H1 (cell line): ENCODE data around the gene TIAM2. TPM values are rescaled to one million over a fixed set of nuclear protein-coding genes. Genes with fewer than 3 reads are reported as not detected.

Experiments
- CHD1 ChIP-seq: IDR thresholded peaks from 2 replicates; pipeline ENCODE4 v1.6.1; 2012; ENCODE audit warnings: low read depth, low read length, improper control_type of control experiment
- POLR2A ChIP-seq, 2 experiments: IDR thresholded peaks; 1 replicate in 1 of 2; 2 replicates in 1 of 2; pipeline ENCODE4 v1.6.1; 2011; ENCODE audit warnings: low read depth in 2 of 2, low read length in 2 of 2, mild to moderate bottlenecking in 2 of 2; ENCODE audit errors: control extremely low read depth in 1 of 2
- TEAD4 ChIP-seq: IDR thresholded peaks from 2 replicates; pipeline ENCODE4 v1.6.1; 2012; ENCODE audit warnings: low read depth, low read length, inconsistent platforms, mixed read lengths
- polyA plus RNA-seq, 7 experiments: library from polyadenylated mRNA; depleted of rRNA in 3 of 7; stranded (reverse) in 5 of 7; unstranded in 2 of 7; fragments of >200 nt in 5 of 7; fragments of 200-250 nt in 2 of 7; gene quantifications; 1 replicate in 5 of 7; 2 replicates in 1 of 7; 4 replicates in 1 of 7; pipeline versions ENCODE4 v1.2.1 to v1.2.3, GENCODE V29; 2011 to 2013; ENCODE audit warnings: missing spikeins in 2 of 7, mixed read lengths in 2 of 7
- total RNA-seq: library from RNA; stranded (reverse); fragmentation: NEBNext Ultra II Directional; extraction: Animal tissue kit (Norgen Biotek cat#: 25700); gene quantifications from 2 replicates; pipeline ENCODE4 v1.2.1, GENCODE V29; 2021

The TIAM2 gene
- total and polyA plus RNA-seq, 2 of the 8 experiments (the other 6 are each of a cell fraction or from before 2014, with no cell fraction given), result 7.4 to 23.9 TPM

DNA sequence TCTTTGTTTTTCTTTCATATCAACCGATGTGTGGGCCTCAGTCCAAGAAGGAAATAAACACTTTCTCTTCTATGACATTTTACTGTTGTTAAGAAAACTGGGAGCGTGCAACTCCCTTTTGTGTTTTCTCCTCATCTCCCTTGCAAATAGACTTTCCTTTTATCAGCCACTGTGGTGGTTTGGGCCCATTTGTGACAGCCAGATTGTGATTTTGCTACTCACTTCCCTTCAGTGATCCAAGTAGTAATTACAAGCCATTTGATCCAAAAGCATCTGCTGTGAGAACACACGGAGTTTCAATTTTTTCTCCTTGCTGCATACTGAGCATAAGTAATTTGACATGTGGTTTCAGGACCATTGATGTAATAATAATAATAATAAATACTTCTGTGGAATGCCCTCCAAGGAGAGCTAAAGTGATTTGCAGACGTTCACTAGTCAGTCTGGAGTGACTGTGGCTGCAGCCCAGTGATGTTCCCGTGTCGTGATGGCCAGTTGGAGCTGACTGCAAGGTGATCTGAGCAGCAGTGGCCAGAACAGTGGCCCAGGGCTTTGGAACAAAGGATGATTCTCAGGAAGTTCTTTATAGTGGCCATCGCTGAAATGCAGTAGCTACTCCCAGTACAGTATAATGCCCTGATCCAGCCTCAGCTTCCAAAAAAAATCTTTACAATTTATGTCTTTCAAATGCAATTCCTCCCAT is 176.8 kb downstream of the TIAM2 start (continued):
- TF ChIP-seq CHD1, result no peak
- TF ChIP-seq TEAD4, result no peak
- TF ChIP-seq POLR2A (IDR thresholded peaks at IDR 0.05; ENCODE audit: control extremely low read depth in 1 of 2, low read depth in 2 of 2, low read length in 2 of 2), result no peak
